Kidney glomerular epithelial cell (primary cell): ENCODE measurements around the gene PCCA.
"Not testable (repeated sequence)": the region's sequence is repeated elsewhere in the genome, so short reads cannot be mapped to it uniquely, and the experiment has no call there.

Experiments used
- DNase-seq: peaks from one replicate; lab custom pipeline; 2025; lab: John Stamatoyannopoulos, UW

Gene PCCA

GRCh38 chr13:100196375-100196774 is 107.5 kb downstream of the PCCA start:
- no peak for DNase-seq

- no peak for DNase-seq
Measured at GRCh38 chr13:100197116-100197515, 108.2 kb downstream of the PCCA start.

- DNase-seq, result no peak
Measured at GRCh38 chr13:100197591-100198365, 108.9 kb downstream of the PCCA start.

- peak; percentile 62 for DNase-seq
Measured at GRCh38 chr13:100203696-100204367, 114.9 kb downstream of the PCCA start.

GRCh38 chr13:100208002-100208401 is 119.1 kb downstream of the PCCA start:
- no peak for DNase-seq

GRCh38 chr13:100208626-100209025 is 119.7 kb downstream of the PCCA start:
- DNase-seq, result no peak

GRCh38 chr13:100209857-100210825 is 121.2 kb downstream of the PCCA start:
- peak; percentile 76 for DNase-seq

GRCh38 chr13:100211016-100211710 is 122.3 kb downstream of the PCCA start:
- no peak for DNase-seq

- DNase-seq, result no peak
Measured at GRCh38 chr13:100212904-100213553, 124.1 kb downstream of the PCCA start.

- DNase-seq, result no peak
Measured at GRCh38 chr13:100213576-100213975, 124.7 kb downstream of the PCCA start.

- no peak for DNase-seq
Measured at GRCh38 chr13:100214886-100215285, 126.0 kb downstream of the PCCA start.

- no peak for DNase-seq
Measured at GRCh38 chr13:100221166-100221565, 132.3 kb downstream of the PCCA start.

GRCh38 chr13:100223966-100224530 is 135.2 kb downstream of the PCCA start:
- not testable (repeated sequence) for DNase-seq

GRCh38 chr13:100229603-100230002 is 140.7 kb downstream of the PCCA start:
- DNase-seq, result no peak

GRCh38 chr13:100230769-100231149 is 141.9 kb downstream of the PCCA start:
- DNase-seq, result no peak

- no peak for DNase-seq
Measured at GRCh38 chr13:100231176-100231575, 142.3 kb downstream of the PCCA start.

GRCh38 chr13:100234006-100234405 is 145.1 kb downstream of the PCCA start:
- no peak for DNase-seq

GRCh38 chr13:100234524-100235136 is 145.7 kb downstream of the PCCA start:
- DNase-seq, result peak; percentile 80

GRCh38 chr13:100235311-100235901 is 146.5 kb downstream of the PCCA start:
- peak; percentile 68 for DNase-seq
